Heart left ventricle (tissue), 13 donors: Measurements from ENCODE around the gene MYMK.

Experiments
- POLR2A ChIP-seq, 2 donors: fragments of 450-650 bp; IDR thresholded peaks; one replicate each; pipeline ENCODE4 v1.6.1; 2017; ENCODE audit warnings: antibody characterized with exemption in 2 of 2, mild to moderate bottlenecking in 2 of 2, moderate library complexity in 2 of 2
- TF ChIP-seq, protein P1 (sequence below), 12 donors: fragments of 200-600 bp; sonication (generic) in 4 of 12; IDR thresholded peaks; one replicate each; pipeline versions ENCODE4 v1.5.0 to v1.8.0; 2018 to 2022; ENCODE audit warnings: antibody characterized with exemption in 12 of 12, mild to moderate bottlenecking in 5 of 12
- donor health status: ischemic (EF 13 %, LVEDD 7.1; RV severe dilation, severe dysfunction).
- donor health status: DM: no; HTN: yes; CAD: no.
- donor health status: DM: no; HTN: no; CAD: no.
- donor health status: ischemic (EF 25% LVEDD 6.9; RV normal size, moderate dysfunction).
- donor health status: ischemic (EF 25% LVEDD 5.7; RV mildly dilated, moderate dysfunction).
- donor health status: ischemic (EF 35%, LVEDD 5.7; RV mildly dilated, moderate dysfunction).
- donor health status: nonischemic (EF 11% LVEDD 7.7; RV severe dilation, severe dysfunction).
- donor health status: DM: yes; HTN: yes; CAD: no.
- donor health status: PGD.
- donor health status: ischemic (EF 29% LVEDD 5.4; RV normal size, mild dysfunction).
- donor health status: nonischemic (EF 23%, LVEDD 6.1; RV moderate dilation, normal function).

DNA sequence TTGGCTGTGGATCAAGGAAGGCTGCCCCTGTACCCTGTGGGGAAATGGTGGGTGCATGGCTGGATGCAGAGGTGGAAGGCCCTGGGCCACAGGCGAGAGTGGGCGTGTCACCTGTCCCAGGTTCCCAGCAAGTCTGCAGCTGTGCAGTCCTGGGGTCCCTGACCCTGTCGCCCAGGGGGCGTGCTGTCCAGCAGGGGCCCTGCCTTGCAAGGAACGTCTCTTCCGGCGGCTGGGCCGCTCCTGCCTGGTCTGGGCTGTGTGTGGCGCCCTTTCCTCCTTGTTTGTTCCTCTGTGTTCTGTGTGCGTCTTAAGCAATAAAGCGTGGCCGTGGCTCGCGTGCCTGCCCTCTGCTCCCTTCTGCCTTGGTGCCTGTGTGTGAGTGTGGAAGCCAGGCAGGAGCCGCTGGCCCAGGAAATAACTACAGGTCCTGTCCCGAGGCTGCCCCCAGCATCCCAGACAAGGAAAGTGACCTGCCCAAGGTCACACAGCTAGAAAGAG is 54.3 kb downstream of the MYMK start:
- TF ChIP-seq, protein P1, sequence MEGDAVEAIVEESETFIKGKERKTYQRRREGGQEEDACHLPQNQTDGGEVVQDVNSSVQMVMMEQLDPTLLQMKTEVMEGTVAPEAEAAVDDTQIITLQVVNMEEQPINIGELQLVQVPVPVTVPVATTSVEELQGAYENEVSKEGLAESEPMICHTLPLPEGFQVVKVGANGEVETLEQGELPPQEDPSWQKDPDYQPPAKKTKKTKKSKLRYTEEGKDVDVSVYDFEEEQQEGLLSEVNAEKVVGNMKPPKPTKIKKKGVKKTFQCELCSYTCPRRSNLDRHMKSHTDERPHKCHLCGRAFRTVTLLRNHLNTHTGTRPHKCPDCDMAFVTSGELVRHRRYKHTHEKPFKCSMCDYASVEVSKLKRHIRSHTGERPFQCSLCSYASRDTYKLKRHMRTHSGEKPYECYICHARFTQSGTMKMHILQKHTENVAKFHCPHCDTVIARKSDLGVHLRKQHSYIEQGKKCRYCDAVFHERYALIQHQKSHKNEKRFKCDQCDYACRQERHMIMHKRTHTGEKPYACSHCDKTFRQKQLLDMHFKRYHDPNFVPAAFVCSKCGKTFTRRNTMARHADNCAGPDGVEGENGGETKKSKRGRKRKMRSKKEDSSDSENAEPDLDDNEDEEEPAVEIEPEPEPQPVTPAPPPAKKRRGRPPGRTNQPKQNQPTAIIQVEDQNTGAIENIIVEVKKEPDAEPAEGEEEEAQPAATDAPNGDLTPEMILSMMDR (IDR thresholded peaks at IDR 0.05) = no peak
- no peak for TF ChIP-seq POLR2A (IDR thresholded peaks at IDR 0.05)
